GM18867 (cell line): Measurements from ENCODE around the gene HCAR2.
"Not testable (repeated sequence)": the region's sequence is repeated elsewhere in the genome, so short reads cannot be mapped to it uniquely, and the experiment has no call there.

ENCODE experiments used
- ATAC-seq: cut with Tn5 transposase; IDR thresholded peaks from one replicate; pipeline ENCODE4 v1.9.1; 2021; ENCODE audit warnings: mild to moderate bottlenecking, moderate library complexity; ENCODE audit not compliant: unreplicated experiment

Gene HCAR2

GRCh38 chr12:122702890-122703611 is at the start of gene HCAR2:
TSS of gene HCAR2 (minus strand) at chr12:122703357. CDS start at chr12:122703283, 74 bp downstream.
- not testable (repeated sequence) for ATAC-seq

GRCh38 chr12:122752464-122753318 is 49.5 kb upstream of the HCAR2 start, which contains the start of gene DENR:
TSS of gene DENR (plus strand) at chr12:122752824. CDS start at chr12:122753702, 878 bp downstream.
- peak; percentile 93 for ATAC-seq

GRCh38 chr12:122750781-122751515 is 47.8 kb upstream of the HCAR2 start:
- ATAC-seq = not testable (repeated sequence)

- ATAC-seq = no peak
Measured at GRCh38 chr12:122749569-122750332, 46.6 kb upstream of the HCAR2 start.

GRCh38 chr12:122747224-122748135 is 44.3 kb upstream of the HCAR2 start:
- no peak for ATAC-seq

- ATAC-seq = no peak
Measured at GRCh38 chr12:122743895-122744525, 40.9 kb upstream of the HCAR2 start.

- ATAC-seq = no peak
Measured at GRCh38 chr12:122740351-122740750, 37.2 kb upstream of the HCAR2 start.

GRCh38 chr12:122738571-122738970 is 35.4 kb upstream of the HCAR2 start:
- ATAC-seq = no peak

GRCh38 chr12:122732611-122733010 is 29.5 kb upstream of the HCAR2 start:
- ATAC-seq = no peak

- ATAC-seq = no peak
Measured at GRCh38 chr12:122732170-122732569, 29.0 kb upstream of the HCAR2 start.

- no peak for ATAC-seq
Measured at GRCh38 chr12:122730215-122731014, 27.3 kb upstream of the HCAR2 start, which contains the start of gene HCAR1. TSS of gene HCAR1 (minus strand) at chr12:122730844. CDS start at chr12:122730339, 505 bp downstream.

GRCh38 chr12:122729583-122730214 is 26.5 kb upstream of the HCAR2 start:
- ATAC-seq = no peak

GRCh38 chr12:122726080-122726558 is 23.0 kb upstream of the HCAR2 start:
- no peak for ATAC-seq

GRCh38 chr12:122725452-122726079 is 22.4 kb upstream of the HCAR2 start:
- no peak for ATAC-seq

GRCh38 chr12:122724641-122725243 is 21.6 kb upstream of the HCAR2 start:
- no peak for ATAC-seq

- ATAC-seq = no peak
Measured at GRCh38 chr12:122722387-122722786, 19.2 kb upstream of the HCAR2 start.
